Astrocyte of the cerebellum (primary cell): ENCODE data around the gene SART3.

Experiments
- DNase-seq: peaks from one replicate; pipeline ENCODE4 v3.0.0-alpha.2; 2011; ENCODE audit warnings: low read depth
- H3K4me3 ChIP-seq: 2 replicates; pipeline ENCODE4 v1.5.1; 2011; ENCODE audit warnings: mild to moderate bottlenecking, low read depth, low read length, moderate library complexity
- CTCF ChIP-seq: IDR thresholded peaks from 2 replicates; pipeline ENCODE4 v1.5.1; 2012; ENCODE audit warnings: low read length, low read depth, moderate library complexity, mild to moderate bottlenecking; ENCODE audit errors: missing control alignments
- in situ Hi-C: cut with HindIII; loops from 2 replicates; pipeline ENCODE4 v1.10.0; 2017; ENCODE audit warnings: low sequenced_read_pairs

The SART3 gene

GRCh38 chr12:108572166-108572790 lies 11.3 kb upstream of the SART3 start:
- DNase-seq: no peak
- no peak overlapping the region for H3K4me3 ChIP-seq
- in situ Hi-C loops: no loop called here
- no peak for TF ChIP-seq CTCF

GRCh38 chr12:108571609-108572165 lies 10.7 kb upstream of the SART3 start:
- DNase-seq: no peak
- H3K4me3 ChIP-seq: no peak overlapping the region
- in situ Hi-C loops: no loop called here
- TF ChIP-seq CTCF: no peak

- H3K4me3 ChIP-seq: no peak overlapping the region
- no peak for DNase-seq
- in situ Hi-C loops: no loop called here
- TF ChIP-seq CTCF: peak; percentile 55
These were observed 10.0 kb upstream of the SART3 start for GRCh38 chr12:108570743-108571608.

- in situ Hi-C loops: no loop called here
- no peak for TF ChIP-seq CTCF
- no peak for DNase-seq
- no peak overlapping the region for H3K4me3 ChIP-seq
These were observed 7.6 kb upstream of the SART3 start for GRCh38 chr12:108568338-108569154.

GRCh38 chr12:108567406-108568337 lies 6.7 kb upstream of the SART3 start:
- in situ Hi-C loops: no loop called here
- no peak for TF ChIP-seq CTCF
- H3K4me3 ChIP-seq: no peak overlapping the region
- no peak for DNase-seq
